GM12878 (cell line): ENCODE results near the gene NFATC2. TPM values are rescaled to one million over a fixed set of nuclear protein-coding genes. Genes with fewer than 3 reads are reported as not detected.

Experiments
- ATAC-seq: fragments of 200-7000 bp; cut with Tn5 transposase; 3 replicates; pipeline ENCODE4 v1.9.1; 2020; ENCODE audit warnings: mild to moderate bottlenecking, moderate library complexity
- BruUV-seq: library from RNA; stranded (reverse); fragments of 400-500 nt; replicated peaks from 2 replicates; lab custom pipeline; 2021; lab: Mats Ljungman, UMichigan
- CTCF ChIA-PET: fragments of 300-600 bp; sonication (Branson Sonifier 250); formaldehyde crosslinking; extraction: SDS; loops from one replicate; lab custom pipeline; 2021; ENCODE audit warnings: inconsistent platforms; lab: Yijun Ruan, JAX
- POLR2A ChIA-PET: fragments of 350-600 bp; formaldehyde crosslinking; extraction: SDS; loops from one replicate; lab custom pipeline; 2021; ENCODE audit warnings: inconsistent platforms; lab: Charles Lee
- RAD21 ChIA-PET: fragments of 300-600 bp; sonication (Branson Sonifier 250); formaldehyde crosslinking; loops from one replicate; lab custom pipeline; 2023; ENCODE audit warnings: antibody characterized with exemption; ENCODE audit not compliant: unreplicated experiment; lab: Charles Lee
- SMC1A ChIA-PET: fragments of 300-600 bp; sonication (Branson Sonifier 250); formaldehyde crosslinking; loops from one replicate; lab custom pipeline; 2023; ENCODE audit not compliant: unreplicated experiment, uncharacterized antibody; lab: Charles Lee
- DNase-seq: peaks from one replicate; pipeline ENCODE4 v3.0.0-alpha.2; 2011; ENCODE audit warnings: low read depth, low spot score
- FAIRE-seq: peaks from 3 replicates; lab custom pipeline; 2011; peaks lifted over from hg19 to GRCh38; lab: Jason Lieb, UNC
- H2AFZ ChIP-seq: 2 replicates; pipeline ENCODE4 v1.6.0; 2011; ENCODE audit warnings: low read depth, low read length, control low read depth; ENCODE audit not compliant: control insufficient read depth
- H3K27ac ChIP-seq: 2 replicates; pipeline ENCODE4 v1.5.1; 2011; ENCODE audit warnings: control low read depth; ENCODE audit not compliant: control insufficient read depth, insufficient read depth
- H3K27me3 ChIP-seq, 2 experiments: replicated peaks in 1 of 2; 2 replicates each; pipeline versions ENCODE4 v1.6.0 to v1.6.1; 2011; ENCODE audit warnings: low read length in 1 of 2; ENCODE audit not compliant: control insufficient read depth in 2 of 2, insufficient read depth in 2 of 2
- H3K36me3 ChIP-seq, 2 experiments: 2 replicates each; pipeline ENCODE4 v1.5.1; 2011; ENCODE audit warnings: low read length in 1 of 2; ENCODE audit not compliant: control insufficient read depth in 2 of 2, insufficient read depth in 2 of 2
- H3K4me1 ChIP-seq: 2 replicates; pipeline ENCODE4 v1.6.1; 2011; ENCODE audit warnings: mild to moderate bottlenecking, low read length, moderate library complexity, mixed read lengths; ENCODE audit not compliant: control insufficient read depth, insufficient read depth
- H3K4me2 ChIP-seq: 2 replicates; pipeline ENCODE4 v1.6.0; 2011; ENCODE audit warnings: control low read depth; ENCODE audit not compliant: control insufficient read depth, insufficient read depth
- H3K4me3 ChIP-seq: fragments of 200-600 bp; sonication (generic); 2 replicates; pipeline ENCODE4 v1.5.1; 2016
- H3K79me2 ChIP-seq: 2 replicates; pipeline ENCODE4 v1.6.0; 2011; ENCODE audit warnings: low read length; ENCODE audit not compliant: control insufficient read depth, insufficient read depth
- H3K9ac ChIP-seq: 2 replicates; pipeline ENCODE4 v1.8.0; 2011; ENCODE audit warnings: low read length, control low read depth, mixed read lengths; ENCODE audit not compliant: control insufficient read depth, insufficient read depth
- H3K9me3 ChIP-seq: replicated peaks from 3 replicates; pipeline ENCODE4 v1.5.1; 2011; ENCODE audit warnings: mild to moderate bottlenecking, low read length; ENCODE audit not compliant: control insufficient read depth, insufficient read depth
- H4K20me1 ChIP-seq: 2 replicates; pipeline ENCODE4 v1.6.0; 2011; ENCODE audit not compliant: control insufficient read depth, insufficient read depth
- CHD4 ChIP-seq: fragments of 200-600 bp; sonication (generic); IDR thresholded peaks from 2 replicates; pipeline ENCODE4 v1.6.1; 2016; ENCODE audit warnings: mild to moderate bottlenecking
- RB1 ChIP-seq: fragments of 450-650 bp; formaldehyde crosslinking; IDR thresholded peaks from 2 replicates; pipeline ENCODE4 v1.6.1; 2017; ENCODE audit warnings: mild to moderate bottlenecking, borderline replicate concordance
- ZNF217 ChIP-seq: fragments of 450-650 bp; IDR thresholded peaks from 2 replicates; pipeline ENCODE4 v1.6.1; 2017; ENCODE audit warnings: antibody characterized with exemption, mild to moderate bottlenecking
- ZNF592 ChIP-seq: fragments of 450-650 bp; IDR thresholded peaks from 2 replicates; pipeline ENCODE4 v1.6.1; 2017; ENCODE audit warnings: mild to moderate bottlenecking, moderate library complexity
- WGBS: methylation state at CpG from one replicate; pipeline ENCODE4 v1.1.6; 2016; ENCODE audit warnings: low lambda C conversion rate; ENCODE audit not compliant: insufficient replicate concordance, insufficient coverage; ENCODE audit errors: missing lambda C conversion rate; 5-methylcytosine and 5-hydroxymethylcytosine counted together
- in situ Hi-C: fragments of 300-500 bp; cut with MboI; formaldehyde crosslinking; loops from 9 replicates; pipeline ENCODE4 v1.14.3; 2018; ENCODE audit warnings: mixed read lengths
- intact Hi-C: fragments of 100-400 bp; cut with micrococcal nuclease; formaldehyde crosslinking; loops from one replicate; pipeline ENCODE4 v1.14.2; 2022; ENCODE audit not compliant: unreplicated experiment
- polyA plus RNA-seq, 11 experiments: library from polyadenylated mRNA; depleted of rRNA in 4 of 11; unstranded in 6 of 11; stranded (reverse) in 5 of 11; fragments of >200 nt; fragmentation: Nextera tagmentation in 4 of 11; fragmentation: Illumina TruSeq in 1 of 11; extraction: Ambion mirVana in 4 of 11; extraction: Trizol in 1 of 11; gene quantifications; 1 replicate in 1 of 11; 2 replicates in 10 of 11; pipeline versions ENCODE4 v1.2.1 to v1.2.3, GENCODE V29; 2011 to 2016; ENCODE audit warnings: inconsistent platforms in 2 of 11, missing spikeins in 2 of 11, low read depth in 1 of 11
- total RNA-seq, 4 experiments: library from RNA; depleted of rRNA in 3 of 4; stranded (reverse); fragments of >200 nt in 3 of 4; fragmentation: Illumina TruSeq in 1 of 4; extraction: Trizol in 1 of 4; gene quantifications; 2 replicates each; pipeline versions ENCODE4 v1.2.1 to v1.2.3, GENCODE V29; 2013 to 2021

The NFATC2 gene
- total and polyA plus RNA-seq, 10 of the 15 experiments (the other 5 are each of a cell fraction or from before 2014, with no cell fraction given): 3.3 to 20.0 (median 7.3) TPM

GRCh38 chr20:51473771-51474170 is 68.7 kb downstream of the NFATC2 start:
- no peak for TF ChIP-seq CHD4
- no peak for TF ChIP-seq ZNF217
- TF ChIP-seq RB1: no peak
- no peak for TF ChIP-seq ZNF592
- 86% methylated on average over 18 of the region's 19 CpGs for WGBS
- no peak for FAIRE-seq
- Histone ChIP-seq H3K4me1 (peaks cover 1% of the 10 kb centered on the region; the same call in 1 of the 2 replicates), H3K36me3 (peaks cover 13 to 14% of the 10 kb centered on the region in 2 experiments), H3K9ac (no peak overlapping the region), H3K27ac (no peak overlapping the region), H3K79me2 (no peaks in the 10 kb centered on the region; the same call in 1 of the 2 replicates), H2AFZ (no peak overlapping the region), H4K20me1 (no peaks in the 10 kb centered on the region), H3K4me2 (no peak overlapping the region), H3K4me3 (no peak overlapping the region), H3K9me3 (peaks cover 6% of the 10 kb centered on the region; the same call in 2 of the 3 replicates), H3K27me3 (no peaks in the 10 kb centered on the region)
- BruUV-seq: no TSS peak
- SMC1A ChIA-PET: no interaction called here
- RAD21 ChIA-PET: interaction anchor here (1.0 kb wide), 1 partner anchor 11 kb away, joined by 3 read pairs; no protein-coding TSS in a partner anchor
- intact Hi-C loops (no loop called here), in situ Hi-C loops (no loop called here)
- POLR2A ChIA-PET: no interaction called here
- ATAC-seq: no peak
- CTCF ChIA-PET: no interaction called here
- no peak for DNase-seq
